ENCODE data around the gene CNGA3. TPM values are rescaled to one million over a fixed set of nuclear protein-coding genes. Genes with fewer than 3 reads are reported as not detected.

The CNGA3 gene
- total and polyA plus RNA-seq, 2 experiments from 2014 or later, result not detected

DNA sequence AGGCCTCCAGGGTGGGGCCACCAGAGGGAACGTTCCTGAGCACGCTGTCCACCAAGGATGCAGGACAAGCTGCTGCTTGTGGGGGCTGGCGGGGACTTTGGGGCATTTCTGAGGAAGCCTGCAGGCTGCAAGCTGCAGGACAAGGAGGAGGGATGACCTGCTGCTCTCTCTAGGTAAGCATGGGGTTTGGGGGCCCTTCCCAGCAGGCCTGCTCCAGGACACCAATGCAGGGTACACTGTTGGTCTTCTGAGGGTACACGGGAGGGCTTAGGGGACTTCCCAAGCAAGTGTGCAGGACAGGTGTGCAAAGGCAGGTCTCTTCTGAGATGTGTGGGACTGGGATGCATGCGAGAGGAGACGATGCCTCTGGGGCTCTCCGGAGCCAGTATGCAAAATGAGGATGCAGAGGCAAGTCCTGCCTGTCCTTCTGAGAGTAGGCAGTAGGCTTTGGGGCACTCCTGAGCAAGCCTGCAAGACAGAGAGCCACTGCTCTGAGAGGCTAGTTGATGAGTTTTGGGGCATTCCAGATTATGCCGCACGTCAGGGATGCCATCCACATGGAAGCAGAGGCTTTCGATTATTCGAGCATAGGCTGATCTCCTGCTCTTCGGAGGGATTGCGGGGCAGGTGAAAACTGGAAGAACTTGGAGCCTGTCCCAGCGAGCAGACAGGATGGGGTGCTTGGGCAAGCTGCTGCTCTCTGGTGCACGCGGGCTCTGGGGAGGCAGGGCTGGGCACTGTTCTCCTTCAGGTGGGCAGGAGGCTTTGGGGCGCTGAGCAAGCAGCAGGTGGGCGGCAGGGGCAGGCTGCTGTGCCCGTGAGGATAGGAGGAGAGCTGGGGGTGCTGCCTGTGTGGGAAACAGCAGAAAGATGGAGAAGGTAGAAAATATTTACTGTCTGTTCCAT is 44.6 kb downstream of the CNGA3 start:
- Histone ChIP-seq H4K20me1 (replicated peaks; ENCODE audit: insufficient read depth) (no peaks in the 10 kb centered on the region), H3K27me3 (ENCODE audit: insufficient read depth) (no peaks in the 10 kb centered on the region), H3F3A (replicated peaks; ENCODE audit: low read depth) (no peaks in the 10 kb centered on the region), H3K9me2 (ENCODE audit: insufficient read depth) (0 out of 2 replicates have a peak, but pooled peaks cover 7% of the 10 kb centered on the region), H3K4me3 (no peak overlapping the region), H3K36me3 (ENCODE audit: insufficient read depth) (no peaks in the 10 kb centered on the region), H2AFZ (no peak overlapping the region), H3K4me1 (ENCODE audit: insufficient read depth) (peaks cover 14% of the 10 kb centered on the region), H3K79me2 (replicated peaks; ENCODE audit: insufficient read depth) (no peaks in the 10 kb centered on the region), H3K27ac (ENCODE audit: low read depth) (no peak overlapping the region), H3K4me2 (no peak overlapping the region)
- H3K9me3 Mint-ChIP-seq, result no peaks in the 10 kb centered on the region
- H3K36me3 Mint-ChIP-seq (ENCODE audit: low read depth), result no peaks in the 10 kb centered on the region; the same call in 2 of the 3 replicates
- peaks cover 8% of the 10 kb centered on the region for H3K4me1 Mint-ChIP-seq
- no peak for DNase-seq (ENCODE audit: low spot score)
- H3K27me3 Mint-ChIP-seq (ENCODE audit: insufficient read depth, low read depth, poor library complexity), result peaks cover 10% of the 10 kb centered on the region
- H3K4me3 Mint-ChIP-seq, result no peak overlapping the region
- ATAC-seq, result no peak; the same call in 2 of the 3 replicates
- no peak overlapping the region; the same call in 1 of the 2 replicates for H3K27ac Mint-ChIP-seq
- TF ChIP-seq CREB1 (CRISPR knock-in tag; IDR thresholded peaks at IDR 0.05; ENCODE audit: low read depth), result no peak
- TF ChIP-seq POLR2AphosphoS5 (IDR thresholded peaks at IDR 0.05; ENCODE audit: low read depth), result no peak
- TF ChIP-seq, protein P1, sequence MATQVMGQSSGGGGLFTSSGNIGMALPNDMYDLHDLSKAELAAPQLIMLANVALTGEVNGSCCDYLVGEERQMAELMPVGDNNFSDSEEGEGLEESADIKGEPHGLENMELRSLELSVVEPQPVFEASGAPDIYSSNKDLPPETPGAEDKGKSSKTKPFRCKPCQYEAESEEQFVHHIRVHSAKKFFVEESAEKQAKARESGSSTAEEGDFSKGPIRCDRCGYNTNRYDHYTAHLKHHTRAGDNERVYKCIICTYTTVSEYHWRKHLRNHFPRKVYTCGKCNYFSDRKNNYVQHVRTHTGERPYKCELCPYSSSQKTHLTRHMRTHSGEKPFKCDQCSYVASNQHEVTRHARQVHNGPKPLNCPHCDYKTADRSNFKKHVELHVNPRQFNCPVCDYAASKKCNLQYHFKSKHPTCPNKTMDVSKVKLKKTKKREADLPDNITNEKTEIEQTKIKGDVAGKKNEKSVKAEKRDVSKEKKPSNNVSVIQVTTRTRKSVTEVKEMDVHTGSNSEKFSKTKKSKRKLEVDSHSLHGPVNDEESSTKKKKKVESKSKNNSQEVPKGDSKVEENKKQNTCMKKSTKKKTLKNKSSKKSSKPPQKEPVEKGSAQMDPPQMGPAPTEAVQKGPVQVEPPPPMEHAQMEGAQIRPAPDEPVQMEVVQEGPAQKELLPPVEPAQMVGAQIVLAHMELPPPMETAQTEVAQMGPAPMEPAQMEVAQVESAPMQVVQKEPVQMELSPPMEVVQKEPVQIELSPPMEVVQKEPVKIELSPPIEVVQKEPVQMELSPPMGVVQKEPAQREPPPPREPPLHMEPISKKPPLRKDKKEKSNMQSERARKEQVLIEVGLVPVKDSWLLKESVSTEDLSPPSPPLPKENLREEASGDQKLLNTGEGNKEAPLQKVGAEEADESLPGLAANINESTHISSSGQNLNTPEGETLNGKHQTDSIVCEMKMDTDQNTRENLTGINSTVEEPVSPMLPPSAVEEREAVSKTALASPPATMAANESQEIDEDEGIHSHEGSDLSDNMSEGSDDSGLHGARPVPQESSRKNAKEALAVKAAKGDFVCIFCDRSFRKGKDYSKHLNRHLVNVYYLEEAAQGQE (IDR thresholded peaks at IDR 0.05; ENCODE audit: unreplicated experiment), result no peak
- no peak for TF ChIP-seq ZNF114 (CRISPR knock-in tag; IDR thresholded peaks at IDR 0.05)
- TF ChIP-seq, protein P2, sequence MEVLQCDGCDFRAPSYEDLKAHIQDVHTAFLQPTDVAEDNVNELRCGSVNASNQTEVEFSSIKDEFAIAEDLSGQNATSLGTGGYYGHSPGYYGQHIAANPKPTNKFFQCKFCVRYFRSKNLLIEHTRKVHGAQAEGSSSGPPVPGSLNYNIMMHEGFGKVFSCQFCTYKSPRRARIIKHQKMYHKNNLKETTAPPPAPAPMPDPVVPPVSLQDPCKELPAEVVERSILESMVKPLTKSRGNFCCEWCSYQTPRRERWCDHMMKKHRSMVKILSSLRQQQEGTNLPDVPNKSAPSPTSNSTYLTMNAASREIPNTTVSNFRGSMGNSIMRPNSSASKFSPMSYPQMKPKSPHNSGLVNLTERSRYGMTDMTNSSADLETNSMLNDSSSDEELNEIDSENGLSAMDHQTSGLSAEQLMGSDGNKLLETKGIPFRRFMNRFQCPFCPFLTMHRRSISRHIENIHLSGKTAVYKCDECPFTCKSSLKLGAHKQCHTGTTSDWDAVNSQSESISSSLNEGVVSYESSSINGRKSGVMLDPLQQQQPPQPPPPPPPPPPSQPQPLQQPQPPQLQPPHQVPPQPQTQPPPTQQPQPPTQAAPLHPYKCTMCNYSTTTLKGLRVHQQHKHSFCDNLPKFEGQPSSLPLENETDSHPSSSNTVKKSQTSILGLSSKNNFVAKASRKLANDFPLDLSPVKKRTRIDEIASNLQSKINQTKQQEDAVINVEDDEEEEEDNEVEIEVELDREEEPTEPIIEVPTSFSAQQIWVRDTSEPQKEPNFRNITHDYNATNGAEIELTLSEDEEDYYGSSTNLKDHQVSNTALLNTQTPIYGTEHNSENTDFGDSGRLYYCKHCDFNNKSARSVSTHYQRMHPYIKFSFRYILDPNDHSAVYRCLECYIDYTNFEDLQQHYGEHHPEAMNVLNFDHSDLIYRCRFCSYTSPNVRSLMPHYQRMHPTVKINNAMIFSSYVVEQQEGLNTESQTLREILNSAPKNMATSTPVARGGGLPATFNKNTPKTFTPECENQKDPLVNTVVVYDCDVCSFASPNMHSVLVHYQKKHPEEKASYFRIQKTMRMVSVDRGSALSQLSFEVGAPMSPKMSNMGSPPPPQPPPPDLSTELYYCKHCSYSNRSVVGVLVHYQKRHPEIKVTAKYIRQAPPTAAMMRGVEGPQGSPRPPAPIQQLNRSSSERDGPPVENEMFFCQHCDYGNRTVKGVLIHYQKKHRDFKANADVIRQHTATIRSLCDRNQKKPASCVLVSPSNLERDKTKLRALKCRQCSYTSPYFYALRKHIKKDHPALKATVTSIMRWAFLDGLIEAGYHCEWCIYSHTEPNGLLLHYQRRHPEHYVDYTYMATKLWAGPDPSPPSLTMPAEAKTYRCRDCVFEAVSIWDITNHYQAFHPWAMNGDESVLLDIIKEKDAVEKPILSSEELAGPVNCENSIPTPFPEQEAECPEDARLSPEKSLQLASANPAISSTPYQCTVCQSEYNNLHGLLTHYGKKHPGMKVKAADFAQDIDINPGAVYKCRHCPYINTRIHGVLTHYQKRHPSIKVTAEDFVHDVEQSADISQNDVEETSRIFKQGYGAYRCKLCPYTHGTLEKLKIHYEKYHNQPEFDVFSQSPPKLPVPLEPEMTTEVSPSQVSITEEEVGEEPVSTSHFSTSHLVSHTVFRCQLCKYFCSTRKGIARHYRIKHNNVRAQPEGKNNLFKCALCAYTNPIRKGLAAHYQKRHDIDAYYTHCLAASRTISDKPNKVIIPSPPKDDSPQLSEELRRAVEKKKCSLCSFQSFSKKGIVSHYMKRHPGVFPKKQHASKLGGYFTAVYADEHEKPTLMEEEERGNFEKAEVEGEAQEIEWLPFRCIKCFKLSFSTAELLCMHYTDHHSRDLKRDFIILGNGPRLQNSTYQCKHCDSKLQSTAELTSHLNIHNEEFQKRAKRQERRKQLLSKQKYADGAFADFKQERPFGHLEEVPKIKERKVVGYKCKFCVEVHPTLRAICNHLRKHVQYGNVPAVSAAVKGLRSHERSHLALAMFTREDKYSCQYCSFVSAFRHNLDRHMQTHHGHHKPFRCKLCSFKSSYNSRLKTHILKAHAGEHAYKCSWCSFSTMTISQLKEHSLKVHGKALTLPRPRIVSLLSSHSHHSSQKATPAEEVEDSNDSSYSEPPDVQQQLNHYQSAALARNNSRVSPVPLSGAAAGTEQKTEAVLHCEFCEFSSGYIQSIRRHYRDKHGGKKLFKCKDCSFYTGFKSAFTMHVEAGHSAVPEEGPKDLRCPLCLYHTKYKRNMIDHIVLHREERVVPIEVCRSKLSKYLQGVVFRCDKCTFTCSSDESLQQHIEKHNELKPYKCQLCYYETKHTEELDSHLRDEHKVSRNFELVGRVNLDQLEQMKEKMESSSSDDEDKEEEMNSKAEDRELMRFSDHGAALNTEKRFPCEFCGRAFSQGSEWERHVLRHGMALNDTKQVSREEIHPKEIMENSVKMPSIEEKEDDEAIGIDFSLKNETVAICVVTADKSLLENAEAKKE (CRISPR knock-in tag; IDR thresholded peaks at IDR 0.05), result no peak
- no peak for TF ChIP-seq EZH2phosphoT487 (IDR thresholded peaks at IDR 0.05; ENCODE audit: unreplicated experiment)
- TF ChIP-seq JUNB (IDR thresholded peaks at IDR 0.05; ENCODE audit: unreplicated experiment), result no peak
- no peak for TF ChIP-seq ZNF331 (CRISPR knock-in tag; IDR thresholded peaks at IDR 0.05; ENCODE audit: low read depth)
- TF ChIP-seq EZH2 (IDR thresholded peaks at IDR 0.05; ENCODE audit: low read depth, unreplicated experiment), result no peak
- TF ChIP-seq, protein P3, sequence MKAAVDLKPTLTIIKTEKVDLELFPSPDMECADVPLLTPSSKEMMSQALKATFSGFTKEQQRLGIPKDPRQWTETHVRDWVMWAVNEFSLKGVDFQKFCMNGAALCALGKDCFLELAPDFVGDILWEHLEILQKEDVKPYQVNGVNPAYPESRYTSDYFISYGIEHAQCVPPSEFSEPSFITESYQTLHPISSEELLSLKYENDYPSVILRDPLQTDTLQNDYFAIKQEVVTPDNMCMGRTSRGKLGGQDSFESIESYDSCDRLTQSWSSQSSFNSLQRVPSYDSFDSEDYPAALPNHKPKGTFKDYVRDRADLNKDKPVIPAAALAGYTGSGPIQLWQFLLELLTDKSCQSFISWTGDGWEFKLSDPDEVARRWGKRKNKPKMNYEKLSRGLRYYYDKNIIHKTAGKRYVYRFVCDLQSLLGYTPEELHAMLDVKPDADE (IDR thresholded peaks at IDR 0.05), result no peak
- no peak for TF ChIP-seq NANOG (IDR thresholded peaks at IDR 0.05; ENCODE audit: borderline replicate concordance)
- TF ChIP-seq STAT1 (IDR thresholded peaks at IDR 0.05; ENCODE audit: unreplicated experiment), result no peak
- TF ChIP-seq, protein P4, sequence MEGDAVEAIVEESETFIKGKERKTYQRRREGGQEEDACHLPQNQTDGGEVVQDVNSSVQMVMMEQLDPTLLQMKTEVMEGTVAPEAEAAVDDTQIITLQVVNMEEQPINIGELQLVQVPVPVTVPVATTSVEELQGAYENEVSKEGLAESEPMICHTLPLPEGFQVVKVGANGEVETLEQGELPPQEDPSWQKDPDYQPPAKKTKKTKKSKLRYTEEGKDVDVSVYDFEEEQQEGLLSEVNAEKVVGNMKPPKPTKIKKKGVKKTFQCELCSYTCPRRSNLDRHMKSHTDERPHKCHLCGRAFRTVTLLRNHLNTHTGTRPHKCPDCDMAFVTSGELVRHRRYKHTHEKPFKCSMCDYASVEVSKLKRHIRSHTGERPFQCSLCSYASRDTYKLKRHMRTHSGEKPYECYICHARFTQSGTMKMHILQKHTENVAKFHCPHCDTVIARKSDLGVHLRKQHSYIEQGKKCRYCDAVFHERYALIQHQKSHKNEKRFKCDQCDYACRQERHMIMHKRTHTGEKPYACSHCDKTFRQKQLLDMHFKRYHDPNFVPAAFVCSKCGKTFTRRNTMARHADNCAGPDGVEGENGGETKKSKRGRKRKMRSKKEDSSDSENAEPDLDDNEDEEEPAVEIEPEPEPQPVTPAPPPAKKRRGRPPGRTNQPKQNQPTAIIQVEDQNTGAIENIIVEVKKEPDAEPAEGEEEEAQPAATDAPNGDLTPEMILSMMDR (conservative IDR thresholded peaks at IDR 0.05; ENCODE audit: low read depth in 2 of 2), result no peak

All from GM23338 (cell line).